Immature natural killer cell (primary cell): ENCODE results near the gene GUSB. TPM values are rescaled to one million over a fixed set of nuclear protein-coding genes. Genes with fewer than 3 reads are reported as not detected.

Experiments used
- DNase-seq, 3 donors: peaks; one replicate each; pipeline ENCODE4 v3.0.0; 2022; ENCODE audit warnings: mixed read lengths in 1 of 3
- H3K27ac Mint-ChIP-seq, 6 donors: one replicate each; pipeline ENCODE4 v1.8.0; 2020; ENCODE audit warnings: mixed read lengths in 6 of 6, mild to moderate bottlenecking in 5 of 6, inconsistent platforms in 4 of 6, moderate library complexity in 3 of 6
- H3K27me3 Mint-ChIP-seq, 3 donors: one replicate each; pipeline ENCODE4 v1.8.0; 2020 to 2021; ENCODE audit warnings: low read depth in 3 of 3, mild to moderate bottlenecking in 3 of 3, mixed read lengths in 3 of 3, moderate library complexity in 3 of 3, inconsistent platforms in 1 of 3
- H3K36me3 Mint-ChIP-seq, 3 donors: one replicate each; pipeline ENCODE4 v1.8.0; 2020; ENCODE audit warnings: mixed read lengths in 3 of 3, inconsistent platforms in 2 of 3, mild to moderate bottlenecking in 2 of 3
- H3K4me1 Mint-ChIP-seq, 2 donors: one replicate each; pipeline ENCODE4 v1.8.0; 2020; ENCODE audit warnings: inconsistent platforms in 2 of 2, mild to moderate bottlenecking in 2 of 2, mixed read lengths in 2 of 2, moderate library complexity in 1 of 2
- H3K4me3 Mint-ChIP-seq, 5 donors: one replicate each; pipeline ENCODE4 v1.8.0; 2020; ENCODE audit warnings: mild to moderate bottlenecking in 5 of 5, mixed read lengths in 5 of 5, inconsistent platforms in 3 of 5, moderate library complexity in 3 of 5
- H3K9me3 Mint-ChIP-seq, 6 donors: one replicate each; pipeline ENCODE4 v1.8.0; 2020; ENCODE audit warnings: mild to moderate bottlenecking in 6 of 6, mixed read lengths in 6 of 6, inconsistent platforms in 4 of 6, moderate library complexity in 3 of 6
- polyA plus RNA-seq, 3 donors: library from polyadenylated mRNA; unstranded; fragments of 300-500 nt; fragmentation: Illumina TruSeq; gene quantifications; one replicate each; pipeline ENCODE4 v1.2.3, GENCODE V29; 2021

GUSB gene
- polyA plus RNA-seq, 3 donors from 2014 or later = 75.1 to 119 (median 77.3) TPM

DNA sequence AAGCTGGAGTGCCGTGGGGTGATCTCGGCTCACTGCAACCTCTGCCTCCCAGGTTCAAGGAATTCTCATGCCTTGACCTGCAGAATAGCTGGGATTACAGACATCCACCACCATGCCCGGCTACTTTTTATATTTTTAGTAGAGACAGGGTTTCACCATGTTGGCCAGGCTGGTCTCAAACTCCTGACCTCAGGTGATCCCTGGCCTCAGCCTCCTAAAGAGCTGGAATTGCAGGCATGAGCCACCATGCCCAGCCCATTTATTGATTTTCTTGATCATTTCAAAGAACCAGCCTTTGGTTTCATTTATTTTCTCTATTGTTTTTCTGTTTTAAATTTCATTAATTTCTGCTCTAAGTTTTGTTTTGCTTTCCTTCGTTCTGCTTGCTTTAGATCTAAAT lies 50.3 kb downstream of the GUSB start:
- peaks cover 7 to 8% (median 8%) of the 10 kb centered on the region in 3 donors for H3K36me3 Mint-ChIP-seq
- no peak overlapping the region for H3K4me3 Mint-ChIP-seq

DNA sequence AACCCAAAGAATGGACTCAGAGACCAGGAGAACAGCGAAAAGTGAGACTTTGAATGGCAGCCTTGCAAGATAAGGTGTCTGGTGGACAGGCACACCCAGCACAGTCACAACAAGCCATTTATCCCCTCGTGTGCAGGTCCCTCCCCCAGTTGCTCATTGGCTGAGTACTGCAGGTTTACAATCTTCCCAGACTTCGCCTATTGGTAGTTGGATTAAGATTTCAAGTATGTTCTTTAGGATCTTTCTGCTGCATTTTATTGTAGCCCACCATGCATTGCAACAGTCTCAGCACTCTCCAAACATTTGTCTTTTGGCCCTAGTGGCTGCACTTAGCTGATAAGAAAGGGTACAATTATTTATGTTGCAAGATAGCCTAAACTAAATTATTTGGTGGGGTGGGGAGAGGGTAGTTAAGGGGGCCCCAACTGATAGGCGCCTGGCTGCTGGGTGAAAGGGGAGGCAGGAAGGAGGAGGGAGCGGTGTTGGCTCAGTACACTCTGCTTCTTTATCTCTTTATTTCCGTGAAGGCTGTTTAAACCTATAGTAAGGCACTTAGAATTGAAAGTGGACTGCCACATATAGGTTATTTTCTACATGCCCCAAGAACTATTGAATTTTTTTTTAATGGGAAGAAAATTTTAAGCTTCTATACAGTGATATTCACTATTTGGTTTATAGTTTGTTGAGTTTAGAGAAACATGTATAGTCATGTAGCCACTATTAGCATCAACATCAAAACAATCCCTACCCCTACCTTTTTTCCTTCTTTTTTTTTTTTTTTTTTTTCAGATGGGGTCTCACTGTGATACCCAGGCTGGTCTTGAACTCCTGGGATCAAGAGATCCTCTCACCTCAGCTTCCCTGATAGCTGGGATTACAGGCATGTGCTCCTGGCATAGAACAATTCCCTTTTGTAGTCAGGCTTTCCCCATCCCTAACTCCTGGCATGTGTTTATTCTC lies 54.2 kb downstream of the GUSB start:
- H3K4me1 Mint-ChIP-seq = peaks cover 6 to 10% of the 10 kb centered on the region in 2 donors
- no peaks in the 10 kb centered on the region for H3K9me3 Mint-ChIP-seq
- no peak overlapping the region for H3K4me3 Mint-ChIP-seq
- no peak for DNase-seq
- H3K27ac Mint-ChIP-seq = peak overlapping the region in 1 of 6 donors; percentile 64
- peaks cover 0 to 1% (median 0%) of the 10 kb centered on the region in 3 donors for H3K27me3 Mint-ChIP-seq
- no peaks in the 10 kb centered on the region for H3K36me3 Mint-ChIP-seq

More for the DNA sequence above, 50.3 kb downstream of the GUSB start:
- Mint-ChIP-seq H3K27ac (no peak overlapping the region), H3K27me3 (peaks cover 0 to 1% (median 0%) of the 10 kb centered on the region in 3 donors), H3K9me3 (no peaks in the 10 kb centered on the region), H3K4me1 (peaks cover 5 to 13% of the 10 kb centered on the region in 2 donors)
- DNase-seq = no peak

DNA sequence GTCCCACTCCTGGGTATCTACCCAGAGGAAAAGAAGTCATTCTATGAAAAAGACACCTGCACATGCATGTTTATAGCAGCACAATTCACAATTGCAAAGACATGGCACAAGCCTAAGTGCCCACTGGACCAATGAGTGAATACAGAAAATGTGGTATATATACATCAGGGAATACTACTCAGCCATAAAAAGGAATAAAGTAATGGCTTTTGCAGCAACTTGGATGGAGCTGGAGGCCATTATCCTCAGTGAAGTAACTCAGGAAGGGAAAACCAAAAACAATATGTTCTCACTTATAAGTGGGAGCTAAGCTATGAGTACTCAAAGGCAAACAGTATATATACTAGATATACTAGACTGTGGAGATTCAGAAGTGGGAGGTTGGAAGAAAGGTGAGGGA lies 55.4 kb downstream of the GUSB start:
- Mint-ChIP-seq H3K27ac (no peak overlapping the region), H3K4me3 (no peak overlapping the region), H3K27me3 (peaks cover 0 to 1% (median 0%) of the 10 kb centered on the region in 3 donors), H3K9me3 (no peaks in the 10 kb centered on the region), H3K4me1 (peaks cover 6 to 10% of the 10 kb centered on the region in 2 donors), H3K36me3 (no peaks in the 10 kb centered on the region)
- no peak for DNase-seq

DNA sequence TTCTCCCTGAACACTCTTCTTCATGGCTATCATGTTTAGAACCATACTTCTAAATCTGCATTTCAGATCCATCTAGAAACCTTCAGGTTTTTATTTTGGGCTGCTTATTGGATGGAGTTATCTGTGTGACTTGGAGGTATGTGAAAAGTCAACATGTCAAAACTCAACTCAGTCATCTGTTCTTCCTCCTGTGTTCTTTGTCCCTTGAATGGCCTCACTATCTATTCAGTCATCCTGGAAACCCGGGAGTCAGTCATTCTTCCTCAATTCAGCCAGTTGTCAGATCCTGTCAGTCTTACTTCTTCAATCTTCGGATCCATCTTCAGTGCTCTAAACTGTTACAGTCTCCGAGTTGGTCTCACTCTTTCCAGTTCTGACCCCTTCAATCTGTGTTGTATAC lies 57.0 kb downstream of the GUSB start:
- H3K27ac Mint-ChIP-seq = peak overlapping the region in 1 of 6 donors; percentile 10
- peaks cover 0 to 1% (median 0%) of the 10 kb centered on the region in 3 donors for H3K27me3 Mint-ChIP-seq
- peaks cover 6 to 10% of the 10 kb centered on the region in 2 donors for H3K4me1 Mint-ChIP-seq
- peaks cover 0 to 3% (median 2%) of the 10 kb centered on the region in 3 donors for H3K36me3 Mint-ChIP-seq
- H3K4me3 Mint-ChIP-seq = no peak overlapping the region
- no peak for DNase-seq
- no peaks in the 10 kb centered on the region for H3K9me3 Mint-ChIP-seq

DNA sequence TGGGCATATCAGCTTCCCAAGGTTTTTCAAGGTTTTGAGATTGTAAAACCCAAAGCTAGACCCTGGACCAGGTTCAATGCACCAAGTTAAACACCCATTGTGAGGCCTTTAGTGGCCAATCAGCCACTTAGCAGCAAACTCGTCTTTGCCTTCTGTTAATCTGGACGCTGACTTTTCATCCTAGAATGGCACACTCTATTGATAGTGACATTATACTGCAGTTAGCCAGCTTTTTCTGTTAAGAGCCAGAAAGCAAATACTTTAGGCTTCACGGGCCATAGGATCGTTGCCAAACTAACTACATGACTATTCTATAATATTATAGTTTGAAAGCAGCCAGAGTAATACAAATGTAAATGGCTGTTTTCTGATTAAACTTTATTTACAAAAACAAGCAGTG lies 57.8 kb downstream of the GUSB start:
- Mint-ChIP-seq H3K4me3 (no peak overlapping the region), H3K4me1 (peaks cover 6 to 10% of the 10 kb centered on the region in 2 donors), H3K9me3 (no peaks in the 10 kb centered on the region), H3K27ac (no peak overlapping the region), H3K36me3 (peaks cover 0 to 5% (median 4%) of the 10 kb centered on the region in 3 donors), H3K27me3 (peaks cover 0 to 1% (median 0%) of the 10 kb centered on the region in 3 donors)
- DNase-seq = no peak

DNA sequence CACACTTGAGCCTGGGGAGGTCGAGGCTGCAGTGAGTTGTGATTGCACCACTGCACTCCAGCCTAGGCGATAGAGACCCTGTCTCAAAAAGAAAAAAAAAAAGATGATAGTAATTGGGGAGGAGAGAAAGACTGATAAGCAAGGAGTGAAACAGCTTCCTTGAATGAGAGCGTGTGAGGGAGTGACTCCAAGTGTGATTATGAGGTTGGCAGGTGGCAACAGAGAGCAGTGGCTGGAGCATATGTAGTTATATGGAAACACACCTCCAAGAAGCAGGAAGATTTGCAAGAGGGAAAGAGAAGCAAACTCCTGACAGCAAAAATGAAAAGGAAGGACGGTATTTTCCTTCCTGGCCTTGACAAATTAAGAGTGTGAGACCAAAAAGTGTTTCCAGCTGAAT lies 58.7 kb downstream of the GUSB start:
- Mint-ChIP-seq H3K27me3 (peaks cover 0 to 1% (median 0%) of the 10 kb centered on the region in 3 donors), H3K36me3 (peaks cover 0 to 5% (median 4%) of the 10 kb centered on the region in 3 donors), H3K4me1 (peaks cover 6 to 8% of the 10 kb centered on the region in 2 donors), H3K4me3 (no peak overlapping the region), H3K27ac (no peak overlapping the region), H3K9me3 (no peaks in the 10 kb centered on the region)
- DNase-seq = no peak

DNA sequence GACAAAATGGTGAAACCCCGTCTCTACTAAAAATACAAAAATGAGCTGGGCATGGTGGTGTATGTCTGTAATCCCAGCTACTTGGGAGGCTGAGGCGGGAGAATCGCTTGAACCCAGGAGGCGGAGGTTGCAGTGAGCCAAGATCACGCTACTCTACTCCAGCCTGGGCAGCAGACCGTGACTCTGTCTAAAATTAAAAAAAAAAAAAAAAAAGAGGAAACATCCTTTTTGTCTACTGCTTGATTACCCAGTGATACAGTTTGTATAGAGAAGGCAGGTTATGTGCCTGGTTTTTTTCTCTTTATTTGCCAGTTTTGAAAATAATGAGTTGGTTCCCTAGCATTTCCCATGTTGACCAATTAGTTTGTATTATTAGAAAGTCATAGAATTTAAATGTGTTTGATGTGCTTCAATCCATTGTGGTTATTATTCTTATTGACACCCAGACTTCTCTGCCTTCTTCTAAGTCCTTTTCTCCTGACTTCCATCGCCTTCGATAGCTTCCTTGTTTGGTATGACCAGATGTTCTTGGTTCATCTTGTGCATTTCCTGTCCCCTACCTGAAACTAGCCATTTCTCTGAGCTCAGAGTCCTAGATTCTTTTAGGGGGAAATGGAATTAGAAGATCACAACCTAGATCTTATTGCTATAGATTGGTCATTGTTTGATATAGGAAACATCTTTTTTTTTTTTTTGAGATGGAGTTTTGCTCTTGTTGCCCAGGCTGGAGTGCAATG lies 65.9 kb downstream of the GUSB start:
- Mint-ChIP-seq H3K4me1 (peaks cover 2 to 13% of the 10 kb centered on the region in 2 donors), H3K27me3 (no peaks in the 10 kb centered on the region), H3K4me3 (no peak overlapping the region), H3K36me3 (peaks cover 0 to 9% (median 5%) of the 10 kb centered on the region in 3 donors), H3K9me3 (no peaks in the 10 kb centered on the region), H3K27ac (no peak overlapping the region)
- no peak for DNase-seq

DNA sequence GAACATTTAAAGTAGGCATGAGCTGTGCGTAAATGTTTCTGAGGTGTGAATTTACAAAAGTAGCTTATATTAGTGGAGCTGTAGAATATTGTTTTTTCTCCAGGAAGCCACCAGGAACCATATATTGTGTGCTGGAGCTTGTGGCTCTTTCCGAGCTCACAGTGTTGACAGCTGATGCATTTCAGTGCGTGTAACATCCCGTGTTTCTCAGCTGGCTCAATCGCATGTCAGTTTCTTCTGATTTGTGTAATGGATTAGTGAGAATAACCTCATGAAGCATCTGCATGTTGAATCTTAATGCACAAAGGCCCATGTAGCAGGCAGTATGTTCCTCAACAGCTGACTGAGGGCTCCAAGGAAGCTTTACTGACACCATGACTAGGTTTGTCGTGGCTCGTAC lies 69.8 kb downstream of the GUSB start:
- no peak overlapping the region for H3K4me3 Mint-ChIP-seq
- peaks cover 0 to 5% (median 0%) of the 10 kb centered on the region in 3 donors for H3K36me3 Mint-ChIP-seq
- no peak overlapping the region for H3K27ac Mint-ChIP-seq
- DNase-seq = no peak
- H3K9me3 Mint-ChIP-seq = no peaks in the 10 kb centered on the region
- H3K27me3 Mint-ChIP-seq = no peaks in the 10 kb centered on the region
- peaks cover 3 to 10% of the 10 kb centered on the region in 2 donors for H3K4me1 Mint-ChIP-seq

Other genes with a start within 250 kb of the GUSB start
- 1 to 10 TPM; 2.9 to 4.6 (median 3.8) TPM for gene VKORC1L1, start 109.1 kb downstream of the GUSB start, polyA plus RNA-seq
- 10 to 100 TPM; 52.3 to 69.5 (median 55.5) TPM for gene ASL, start 93.6 kb upstream of the GUSB start, polyA plus RNA-seq
- gene CRCP, start 132.6 kb upstream of the GUSB start, polyA plus RNA-seq = 10 to 100 TPM; 19.2 to 62.2 (median 23.2) TPM
- gene TPST1, start 223.1 kb upstream of the GUSB start, polyA plus RNA-seq = 1 to 10 TPM; 2.4 to 3.9 (median 3.2) TPM